Measurements from ENCODE around the gene IL22. TPM values are rescaled to one million over a fixed set of nuclear protein-coding genes. Genes with fewer than 3 reads are reported as not detected.

The IL22 gene
- total and polyA plus RNA-seq, 9 of the 15 experiments (the other 6 are each of a cell fraction or from before 2014, with no cell fraction given) = not detected

DNA sequence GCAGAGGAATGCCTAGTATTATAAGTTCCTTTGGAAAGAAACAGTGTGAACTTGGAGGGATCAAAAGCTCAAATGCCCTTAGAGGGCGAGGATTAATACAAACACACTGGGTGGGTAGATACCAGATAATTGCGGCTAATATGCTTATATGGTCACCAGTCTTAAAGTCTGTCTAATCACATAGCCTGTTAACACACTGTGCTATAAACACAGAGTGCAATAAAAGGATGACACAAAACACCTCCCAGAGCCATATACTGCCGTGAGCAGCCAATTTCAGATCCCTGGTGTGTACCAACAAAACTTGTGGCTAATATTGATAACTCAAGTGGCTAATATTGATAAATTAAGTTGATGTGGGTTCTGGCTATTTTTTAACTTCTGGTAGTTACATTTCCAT lies 26.0 kb downstream of the IL22 start (continued):
- TF ChIP-seq, protein P1, sequence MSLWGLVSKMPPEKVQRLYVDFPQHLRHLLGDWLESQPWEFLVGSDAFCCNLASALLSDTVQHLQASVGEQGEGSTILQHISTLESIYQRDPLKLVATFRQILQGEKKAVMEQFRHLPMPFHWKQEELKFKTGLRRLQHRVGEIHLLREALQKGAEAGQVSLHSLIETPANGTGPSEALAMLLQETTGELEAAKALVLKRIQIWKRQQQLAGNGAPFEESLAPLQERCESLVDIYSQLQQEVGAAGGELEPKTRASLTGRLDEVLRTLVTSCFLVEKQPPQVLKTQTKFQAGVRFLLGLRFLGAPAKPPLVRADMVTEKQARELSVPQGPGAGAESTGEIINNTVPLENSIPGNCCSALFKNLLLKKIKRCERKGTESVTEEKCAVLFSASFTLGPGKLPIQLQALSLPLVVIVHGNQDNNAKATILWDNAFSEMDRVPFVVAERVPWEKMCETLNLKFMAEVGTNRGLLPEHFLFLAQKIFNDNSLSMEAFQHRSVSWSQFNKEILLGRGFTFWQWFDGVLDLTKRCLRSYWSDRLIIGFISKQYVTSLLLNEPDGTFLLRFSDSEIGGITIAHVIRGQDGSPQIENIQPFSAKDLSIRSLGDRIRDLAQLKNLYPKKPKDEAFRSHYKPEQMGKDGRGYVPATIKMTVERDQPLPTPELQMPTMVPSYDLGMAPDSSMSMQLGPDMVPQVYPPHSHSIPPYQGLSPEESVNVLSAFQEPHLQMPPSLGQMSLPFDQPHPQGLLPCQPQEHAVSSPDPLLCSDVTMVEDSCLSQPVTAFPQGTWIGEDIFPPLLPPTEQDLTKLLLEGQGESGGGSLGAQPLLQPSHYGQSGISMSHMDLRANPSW (CRISPR knock-in tag; IDR thresholded peaks at IDR 0.05) = no peak

DNA sequence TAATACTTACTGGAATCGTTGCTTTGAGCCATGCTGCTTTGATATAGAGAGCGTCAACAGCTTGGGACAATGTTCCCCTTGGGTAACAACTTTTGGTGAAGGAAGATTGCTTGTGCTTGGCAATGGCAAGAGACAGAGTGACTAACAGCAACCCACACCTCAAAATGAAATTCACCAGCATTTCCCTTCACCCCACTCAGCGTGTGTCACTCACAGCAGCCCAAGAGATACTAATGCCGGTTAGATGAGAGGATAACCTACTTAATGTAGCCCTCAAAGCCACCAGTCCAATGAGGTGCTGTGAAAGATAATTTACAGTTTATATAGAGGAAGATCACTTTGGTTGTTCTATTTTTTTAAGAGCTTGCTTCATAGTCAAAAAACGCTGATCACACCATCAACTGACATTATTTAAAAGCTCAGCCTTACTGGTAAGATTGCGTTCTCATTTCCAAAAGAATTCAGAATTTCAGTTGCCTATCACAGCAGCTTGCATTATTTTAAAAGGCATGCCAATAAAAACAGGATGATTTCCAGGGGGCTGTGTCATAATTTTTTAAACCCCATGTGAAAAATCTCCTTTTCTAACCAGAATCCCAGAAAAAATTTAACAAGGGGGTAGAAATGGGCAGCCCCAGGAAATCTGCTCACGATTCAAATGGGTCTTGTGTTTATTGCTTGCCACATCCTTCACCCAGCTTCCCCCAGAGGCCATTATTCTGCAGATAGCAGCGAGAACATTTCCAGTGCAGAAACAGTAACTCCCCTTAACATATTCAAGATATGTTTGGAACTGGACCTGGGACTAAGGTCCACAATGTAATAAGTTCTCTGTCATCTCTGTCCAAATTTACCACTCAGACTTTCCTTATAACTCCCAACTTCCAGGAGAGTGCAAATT lies 27.6 kb downstream of the IL22 start, which contains the start of gene IL26:
Gene IL26 (minus strand): TSS at position 235 of the 901 bp plus-strand sequence. CDS start 54 bp downstream, at position 181.
- H3K36me3 ChIP-seq (ENCODE audit: control insufficient read depth, insufficient read depth, low read length) = no peaks in the 10 kb centered on the region
- DNase-seq (ENCODE audit: extremely low read depth in 1 of 4, low spot score in 3 of 4) (no peak), FAIRE-seq (no peak), ATAC-seq (no peak)
- H3K4me3 ChIP-seq = no peak within 1 kb of the TSS
- in situ Hi-C loops (cut with MboI) (loop anchor here (5.0 kb wide), 1 partner anchor 86 kb away; no protein-coding TSS in a partner anchor), intact Hi-C loops (cut with micrococcal nuclease) (no loop called here)
- H3K27ac ChIP-seq (ENCODE audit: extremely low read depth, low read depth, low read length) = no peak within 1 kb of the TSS
- ChIA-PET CTCF (ENCODE audit: low intra/inter-chr PET ratio) (interaction anchor here (3.3 kb wide), 1 partner anchor 91 kb away, joined by 30 read pairs; no protein-coding TSS in a partner anchor), POLR2A (interaction anchor here (0.5 to 0.6 kb wide), 2 partner anchors 83 to 115 kb away, joined by 3 read pairs; no protein-coding TSS in a partner anchor)
- no peaks in the 10 kb centered on the region for H3K9me3 ChIP-seq (replicated peaks; ENCODE audit: control insufficient read depth, insufficient read depth, low read depth, low read length)
- H3K27me3 ChIP-seq (ENCODE audit: control insufficient read depth in 2 of 2, insufficient read depth in 2 of 2, low read length in 2 of 2) = peaks cover 3 to 7% of the 10 kb centered on the region in 2 experiments; a peak in 2 of 5 replicates
- H3K9ac ChIP-seq (ENCODE audit: insufficient read depth in 1 of 2, low read depth in 2 of 2, low read length in 2 of 2) = no peak within 1 kb of the TSS
- 1% methylated on average over 8 of the region's 8 CpGs for WGBS (ENCODE audit: insufficient coverage, low coverage, missing lambda C conversion rate)
- H3K4me1 ChIP-seq (replicated peaks in 1 of 2; ENCODE audit: control insufficient read depth in 2 of 2, insufficient read depth in 2 of 2, low read length in 2 of 2) = no peaks in the 10 kb centered on the region; a peak in 1 of 5 replicates
- H4K20me1 ChIP-seq (replicated peaks; ENCODE audit: control insufficient read depth, insufficient read depth, low read length) = no peaks in the 10 kb centered on the region
- no peaks in the 10 kb centered on the region for H3K79me2 ChIP-seq (ENCODE audit: control insufficient read depth, insufficient read depth, low read length)
- no peak within 1 kb of the TSS for H2AFZ ChIP-seq (ENCODE audit: low read depth, low read length)
- no peaks in the 10 kb centered on the region for H3K9me1 ChIP-seq (ENCODE audit: control insufficient read depth, insufficient read depth, low read length)
- no peak within 1 kb of the TSS for H3K4me2 ChIP-seq (ENCODE audit: insufficient read depth, low read length)
- no TSS peak for BruUV-seq (replicated peaks)
- TF ChIP-seq, protein P2, sequence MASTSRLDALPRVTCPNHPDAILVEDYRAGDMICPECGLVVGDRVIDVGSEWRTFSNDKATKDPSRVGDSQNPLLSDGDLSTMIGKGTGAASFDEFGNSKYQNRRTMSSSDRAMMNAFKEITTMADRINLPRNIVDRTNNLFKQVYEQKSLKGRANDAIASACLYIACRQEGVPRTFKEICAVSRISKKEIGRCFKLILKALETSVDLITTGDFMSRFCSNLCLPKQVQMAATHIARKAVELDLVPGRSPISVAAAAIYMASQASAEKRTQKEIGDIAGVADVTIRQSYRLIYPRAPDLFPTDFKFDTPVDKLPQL (IDR thresholded peaks at IDR 0.05; ENCODE audit: extremely low read depth, insufficient read length) = no peak
- TF ChIP-seq NFATC3 (IDR thresholded peaks at IDR 0.05) (no peak), ZNF316 (IDR thresholded peaks at IDR 0.05) (no peak), SMARCE1 (IDR thresholded peaks at IDR 0.05) (no peak), ETV5 (CRISPR knock-in tag; IDR thresholded peaks at IDR 0.05; ENCODE audit: low read depth) (no peak), ZNF586 (CRISPR knock-in tag; conservative IDR thresholded peaks at IDR 0.05) (no peak), ELF2 (CRISPR knock-in tag; IDR thresholded peaks at IDR 0.05) (no peak), SRSF9 (IDR thresholded peaks at IDR 0.05; ENCODE audit: borderline replicate concordance, low read depth, low read length) (no peak), SLC30A9 (CRISPR knock-in tag; IDR thresholded peaks at IDR 0.05) (no peak)
- TF ChIP-seq, protein P3, sequence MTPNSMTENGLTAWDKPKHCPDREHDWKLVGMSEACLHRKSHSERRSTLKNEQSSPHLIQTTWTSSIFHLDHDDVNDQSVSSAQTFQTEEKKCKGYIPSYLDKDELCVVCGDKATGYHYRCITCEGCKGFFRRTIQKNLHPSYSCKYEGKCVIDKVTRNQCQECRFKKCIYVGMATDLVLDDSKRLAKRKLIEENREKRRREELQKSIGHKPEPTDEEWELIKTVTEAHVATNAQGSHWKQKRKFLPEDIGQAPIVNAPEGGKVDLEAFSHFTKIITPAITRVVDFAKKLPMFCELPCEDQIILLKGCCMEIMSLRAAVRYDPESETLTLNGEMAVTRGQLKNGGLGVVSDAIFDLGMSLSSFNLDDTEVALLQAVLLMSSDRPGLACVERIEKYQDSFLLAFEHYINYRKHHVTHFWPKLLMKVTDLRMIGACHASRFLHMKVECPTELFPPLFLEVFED (CRISPR knock-in tag; conservative IDR thresholded peaks at IDR 0.05) = no peak
